ENCODE data around the gene CASQ1.
A peak's percentile ranks its signal among the peaks of the same experiment; 100 is the strongest.

CASQ1 gene

GRCh38 chr1:160204526-160205241 is 14.3 kb downstream of the CASQ1 start:
- no peak for DNase-seq (ENCODE audit: low read depth in 4 of 4, low spot score in 1 of 4)

- DNase-seq (ENCODE audit: low read depth in 4 of 4, low spot score in 1 of 4) = peak; percentile 37 to 64 (median 61)
These were observed 15.1 kb downstream of the CASQ1 start, which contains the start of gene PEA15 for GRCh38 chr1:160205242-160206035. PEA15 (plus strand) TSS chr1:160205384; CDS start chr1:160211545, 6,161 bp downstream.

- DNase-seq (ENCODE audit: low read depth in 4 of 4, low spot score in 1 of 4) = peak in 2 of 4 experiments; percentile 20 to 47
These were observed 15.6 kb downstream of the CASQ1 start for GRCh38 chr1:160206036-160206389.

GRCh38 chr1:160206421-160207117 is 16.2 kb downstream of the CASQ1 start:
- DNase-seq (ENCODE audit: low read depth in 4 of 4, low spot score in 1 of 4) = no peak

- no peak for DNase-seq (ENCODE audit: low read depth in 4 of 4, low spot score in 1 of 4)
These were observed 16.8 kb downstream of the CASQ1 start for GRCh38 chr1:160207118-160207650.

- no peak for DNase-seq (ENCODE audit: low read depth in 4 of 4, low spot score in 1 of 4)
These were observed 17.6 kb downstream of the CASQ1 start for GRCh38 chr1:160207771-160208556.

GRCh38 chr1:160208557-160209320 is 18.4 kb downstream of the CASQ1 start:
- no peak for DNase-seq (ENCODE audit: low read depth in 4 of 4, low spot score in 1 of 4)

GRCh38 chr1:160209321-160210046 is 19.1 kb downstream of the CASQ1 start:
- DNase-seq (ENCODE audit: low read depth in 4 of 4, low spot score in 1 of 4) = no peak

GRCh38 chr1:160210561-160210960 is 20.2 kb downstream of the CASQ1 start:
- no peak for DNase-seq (ENCODE audit: low read depth in 4 of 4, low spot score in 1 of 4)

GRCh38 chr1:160211046-160211790 is 20.8 kb downstream of the CASQ1 start:
- no peak for DNase-seq (ENCODE audit: low read depth in 4 of 4, low spot score in 1 of 4)

GRCh38 chr1:160214481-160215140 is 24.2 kb downstream of the CASQ1 start:
- DNase-seq (ENCODE audit: low read depth in 4 of 4, low spot score in 1 of 4) = no peak

- DNase-seq (ENCODE audit: low read depth in 4 of 4, low spot score in 1 of 4) = no peak
These were observed 25.9 kb downstream of the CASQ1 start for GRCh38 chr1:160216301-160216700.

GRCh38 chr1:160217481-160218051 is 27.2 kb downstream of the CASQ1 start:
- DNase-seq (ENCODE audit: low read depth in 4 of 4, low spot score in 1 of 4) = no peak

- no peak for DNase-seq (ENCODE audit: low read depth in 4 of 4, low spot score in 1 of 4)
These were observed 28.9 kb downstream of the CASQ1 start for GRCh38 chr1:160219062-160219929.

GRCh38 chr1:160220301-160220700 is 29.9 kb downstream of the CASQ1 start:
- no peak for DNase-seq (ENCODE audit: low read depth in 4 of 4, low spot score in 1 of 4)

- DNase-seq (ENCODE audit: low read depth in 4 of 4, low spot score in 1 of 4) = no peak
These were observed 30.7 kb downstream of the CASQ1 start for GRCh38 chr1:160221089-160221488.

GRCh38 chr1:160222546-160222945 is 32.2 kb downstream of the CASQ1 start:
- DNase-seq (ENCODE audit: low read depth in 4 of 4, low spot score in 1 of 4) = no peak

Data from stimulated activated CD4-positive, alpha-beta T cell treated with anti-CD3 and anti-CD28 coated beads, Interleukin-1b, Interleukin-23, amount 100 ng/mL, for 24 hours (primary cell).